GM10266 (cell line): ENCODE measurements around the gene ADAM19.

Experiments
- DNase-seq: peaks from one replicate; pipeline ENCODE4 v3.0.0; 2012; ENCODE audit errors: extremely low spot score
- CTCF ChIP-seq: IDR thresholded peaks from 2 replicates; pipeline ENCODE4 v1.5.1; 2012; ENCODE audit warnings: mild to moderate bottlenecking, low read depth; ENCODE audit not compliant: control insufficient read depth, insufficient read depth; ENCODE audit errors: missing control alignments

The ADAM19 gene

GRCh38 chr5:157562111-157562581 is 13.4 kb downstream of the ADAM19 start:
- no peak for TF ChIP-seq CTCF

GRCh38 chr5:157561110-157561509 is 14.5 kb downstream of the ADAM19 start:
- TF ChIP-seq CTCF = no peak
- no peak for DNase-seq

More at GRCh38 chr5:157562111-157562581, 13.4 kb downstream of the ADAM19 start:
- no peak for DNase-seq

GRCh38 chr5:157559301-157559700 is 16.3 kb downstream of the ADAM19 start:
- DNase-seq = no peak
- TF ChIP-seq CTCF = no peak

- no peak for DNase-seq
- no peak for TF ChIP-seq CTCF
Observed at GRCh38 chr5:157558681-157559080, 16.9 kb downstream of the ADAM19 start.

- no peak for DNase-seq
- no peak for TF ChIP-seq CTCF
Observed at GRCh38 chr5:157558041-157558595, 17.5 kb downstream of the ADAM19 start.

- TF ChIP-seq CTCF = no peak
- no peak for DNase-seq
Observed at GRCh38 chr5:157556615-157557418, 18.8 kb downstream of the ADAM19 start.

GRCh38 chr5:157555037-157555640 is 20.4 kb downstream of the ADAM19 start:
- no peak for DNase-seq
- no peak for TF ChIP-seq CTCF
